TTC549 (cell line): ENCODE results near the gene PGAP6.
"Not testable (repeated sequence)": the region's sequence is repeated elsewhere in the genome, so short reads cannot be mapped to it uniquely, and the experiment has no call there.

Experiments used
- FAIRE-seq: peaks from 2 replicates; lab custom pipeline; 2012; peaks lifted over from hg19 to GRCh38; lab: Jason Lieb, UNC

PGAP6 gene

DNA sequence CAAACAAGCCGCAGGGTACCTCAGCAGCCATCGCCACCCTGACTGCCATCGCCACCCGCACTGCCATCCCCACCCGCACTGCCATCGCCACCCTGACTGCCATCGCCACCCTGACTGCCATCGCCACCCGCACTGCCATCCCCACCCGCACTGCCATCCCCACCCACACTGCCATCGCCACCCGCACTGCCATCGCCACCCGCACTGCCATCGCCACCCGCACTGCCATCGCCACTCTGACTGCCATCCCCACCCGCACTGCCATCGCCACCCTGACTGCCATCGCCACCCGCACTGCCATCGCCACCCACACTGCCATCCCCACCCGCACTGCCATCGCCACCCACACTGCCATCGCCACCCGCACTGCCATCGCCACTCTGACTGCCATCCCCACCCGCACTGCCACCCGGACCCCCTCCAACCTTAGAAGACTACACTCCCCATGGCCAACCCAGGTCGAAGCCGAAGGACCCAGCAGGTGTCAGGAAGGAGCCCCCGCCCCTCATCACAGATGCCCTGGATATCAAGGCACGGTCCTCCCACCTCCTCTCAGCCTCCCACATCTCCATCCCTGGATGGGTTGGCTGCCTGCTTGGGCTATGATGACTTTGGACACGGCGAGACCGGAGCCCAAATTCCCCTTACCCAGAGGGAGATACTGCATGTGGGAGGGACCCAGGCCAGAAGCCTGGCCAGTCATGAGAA is 3.5 kb downstream of the PGAP6 start:
- not testable (repeated sequence) for FAIRE-seq

DNA sequence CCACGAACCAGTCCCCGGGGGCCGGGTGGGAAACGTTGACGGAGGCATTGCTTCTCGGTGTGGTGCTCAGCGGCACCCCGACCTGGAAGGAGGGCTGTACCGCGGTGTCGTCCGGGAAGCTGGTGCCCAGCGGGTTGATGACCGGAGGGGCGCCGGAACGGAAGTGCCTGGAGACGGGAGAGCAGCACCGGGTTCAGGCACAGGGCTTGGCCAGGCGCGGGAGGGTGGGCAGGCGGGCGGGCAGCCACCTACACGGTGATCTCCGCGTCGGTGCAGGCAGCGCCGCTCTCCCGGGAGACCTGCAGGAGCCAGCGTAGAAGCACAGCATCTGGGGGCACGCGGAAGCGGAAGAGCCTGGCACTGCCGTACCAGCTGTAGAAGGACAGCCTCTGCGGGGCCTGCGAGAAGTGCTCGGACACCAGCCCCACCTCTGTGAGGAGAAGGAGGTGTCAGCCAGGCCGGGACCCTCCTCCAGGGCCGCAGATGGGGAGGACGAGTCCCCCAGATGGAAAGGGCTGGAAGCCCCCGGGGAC is 4.3 kb downstream of the PGAP6 start:
- FAIRE-seq = no peak

DNA sequence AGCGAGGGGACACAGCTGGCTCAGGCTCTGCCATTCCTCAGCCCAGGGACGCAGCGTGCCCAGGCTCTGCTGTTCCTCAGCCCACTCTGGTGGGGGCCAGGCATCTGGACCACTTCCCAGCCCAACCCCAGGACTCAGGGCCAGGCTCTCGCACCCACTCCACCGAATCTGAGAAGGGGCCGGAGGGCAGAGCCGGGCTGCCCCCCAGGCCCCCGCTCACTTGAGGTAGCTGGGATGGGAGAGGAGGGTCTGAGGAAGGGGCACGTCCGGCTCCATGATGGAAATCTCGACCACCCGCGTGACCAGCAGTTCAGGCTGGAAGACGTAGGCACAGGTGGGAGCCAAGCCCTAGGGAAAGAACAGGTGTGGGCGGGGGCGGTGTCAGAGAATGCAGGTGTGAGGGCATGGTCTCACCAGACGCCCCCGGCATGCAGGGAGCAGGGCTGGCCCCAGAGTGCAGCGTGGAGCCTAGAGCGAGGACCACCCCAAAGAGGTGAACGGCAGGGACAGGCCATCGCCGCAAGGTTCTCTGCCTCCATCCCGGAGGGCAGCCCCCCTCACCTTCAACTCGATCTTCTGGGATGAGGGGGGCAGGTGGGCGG is 4.9 kb downstream of the PGAP6 start:
- no peak for FAIRE-seq

DNA sequence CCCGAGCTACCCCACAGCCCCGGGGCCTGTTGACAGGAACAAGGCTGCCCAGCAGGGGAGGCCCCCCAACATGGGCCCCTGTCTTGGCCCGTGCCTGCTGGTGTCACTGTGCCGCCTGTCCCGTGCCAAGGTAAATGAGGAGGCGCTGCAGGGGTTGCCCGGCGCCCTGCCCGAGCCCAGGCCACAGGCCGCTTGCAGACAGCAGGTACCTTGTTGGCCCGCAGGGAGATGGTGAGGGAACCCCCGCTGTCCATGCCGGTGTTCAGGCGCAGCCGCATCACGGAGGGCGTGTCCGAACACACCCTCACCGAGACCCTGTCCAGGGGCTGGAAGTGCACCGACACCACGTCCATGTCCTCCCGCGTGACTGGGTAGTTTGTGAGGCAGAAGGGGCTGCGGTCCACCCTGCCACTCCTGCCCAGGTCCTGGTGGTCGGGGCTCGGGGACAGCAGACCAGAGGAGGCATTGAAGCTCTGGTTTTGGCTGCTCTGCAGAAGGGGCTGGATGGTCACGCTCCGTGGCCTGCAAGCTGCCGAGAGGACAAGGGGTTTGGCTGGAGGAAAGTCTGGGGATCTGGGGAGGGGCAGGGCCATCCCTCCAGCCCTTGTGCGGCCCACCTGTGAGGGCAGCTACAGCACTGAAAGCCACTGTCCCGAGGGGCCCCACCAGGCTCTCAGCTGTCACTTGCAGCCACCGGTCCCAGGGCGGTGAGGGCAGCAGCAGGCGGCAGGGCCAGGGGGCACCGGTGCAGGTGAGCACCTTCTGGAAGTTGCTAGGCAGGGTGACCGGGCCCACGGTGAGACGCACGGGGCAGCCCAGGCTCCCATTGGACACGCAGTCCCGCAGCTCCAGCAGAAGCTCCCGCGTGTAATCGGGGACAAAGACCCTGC is 5.6 kb downstream of the PGAP6 start:
- no peak for FAIRE-seq

DNA sequence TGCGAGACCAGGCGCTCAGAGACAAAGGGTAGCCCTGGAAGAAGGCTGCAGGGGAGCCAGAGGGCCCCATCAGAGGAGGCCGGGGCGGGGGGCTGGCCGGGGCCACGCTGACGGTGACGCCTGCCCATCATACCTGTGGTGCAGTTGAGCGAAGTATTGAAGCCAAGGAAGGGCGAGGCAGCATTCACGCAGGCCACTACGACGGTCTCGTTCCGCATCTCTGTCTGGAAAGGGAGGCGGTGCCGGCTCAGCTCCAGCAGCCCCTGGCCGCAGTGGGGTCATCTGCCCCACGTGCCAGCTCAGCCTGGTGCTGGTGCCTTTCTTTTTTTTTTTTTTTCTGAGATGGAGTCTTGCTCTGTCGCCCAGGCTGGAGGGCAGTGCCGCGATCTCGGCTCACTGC is 6.6 kb downstream of the PGAP6 start:
- no peak for FAIRE-seq

DNA sequence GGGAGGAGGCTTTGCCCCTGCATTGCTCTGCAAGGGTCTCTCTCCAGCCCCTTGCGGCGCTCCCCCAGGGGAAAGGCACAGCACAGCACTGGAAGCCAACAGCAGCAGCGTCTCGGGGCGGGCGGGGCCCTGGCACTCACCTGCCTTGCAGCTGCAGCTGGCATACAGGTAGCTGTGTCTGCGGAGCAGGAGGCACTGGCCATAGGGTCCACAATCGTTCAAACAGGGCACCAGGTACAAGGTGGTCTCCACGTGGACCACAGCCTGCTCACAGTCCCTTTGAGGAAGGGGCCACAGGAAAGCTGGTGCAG is 7.2 kb downstream of the PGAP6 start:
- no peak for FAIRE-seq

DNA sequence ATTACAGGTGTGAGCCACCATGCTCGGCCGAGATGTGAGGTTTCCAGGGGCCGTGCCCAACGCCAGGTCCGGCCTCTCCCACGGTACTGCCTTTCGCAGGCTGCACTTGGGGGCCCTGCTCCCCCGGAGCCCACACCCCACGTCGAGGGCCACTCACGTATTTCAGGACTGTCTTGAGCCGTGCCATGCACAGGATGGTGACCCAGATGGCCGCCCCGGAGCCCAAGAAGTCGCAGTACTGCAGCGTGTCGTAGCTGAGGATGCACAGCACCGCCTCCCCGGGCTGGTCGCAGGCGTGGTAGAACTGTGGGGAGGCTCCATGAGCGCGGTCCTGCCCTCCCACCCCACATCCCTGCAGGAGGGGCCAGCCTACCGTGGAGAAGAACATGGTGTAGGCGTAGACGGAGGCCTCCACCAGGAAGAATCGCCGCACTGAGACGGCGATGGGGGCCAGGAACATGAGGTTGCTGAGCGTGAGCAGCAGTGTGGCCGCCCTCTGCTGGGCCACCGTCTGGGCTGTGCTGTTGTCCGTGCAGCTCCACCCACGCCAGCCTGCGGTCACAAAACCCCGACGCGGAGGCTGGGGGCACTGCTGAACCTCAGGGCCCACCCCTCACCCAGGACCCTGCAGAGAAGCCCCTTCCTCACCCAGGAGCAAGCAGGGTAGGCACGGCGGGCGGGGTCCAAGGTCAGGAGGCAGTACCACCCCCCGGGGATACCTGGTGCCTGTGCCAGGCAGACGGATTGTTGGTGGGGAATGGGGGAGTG is 7.7 kb downstream of the PGAP6 start:
- FAIRE-seq = no peak

DNA sequence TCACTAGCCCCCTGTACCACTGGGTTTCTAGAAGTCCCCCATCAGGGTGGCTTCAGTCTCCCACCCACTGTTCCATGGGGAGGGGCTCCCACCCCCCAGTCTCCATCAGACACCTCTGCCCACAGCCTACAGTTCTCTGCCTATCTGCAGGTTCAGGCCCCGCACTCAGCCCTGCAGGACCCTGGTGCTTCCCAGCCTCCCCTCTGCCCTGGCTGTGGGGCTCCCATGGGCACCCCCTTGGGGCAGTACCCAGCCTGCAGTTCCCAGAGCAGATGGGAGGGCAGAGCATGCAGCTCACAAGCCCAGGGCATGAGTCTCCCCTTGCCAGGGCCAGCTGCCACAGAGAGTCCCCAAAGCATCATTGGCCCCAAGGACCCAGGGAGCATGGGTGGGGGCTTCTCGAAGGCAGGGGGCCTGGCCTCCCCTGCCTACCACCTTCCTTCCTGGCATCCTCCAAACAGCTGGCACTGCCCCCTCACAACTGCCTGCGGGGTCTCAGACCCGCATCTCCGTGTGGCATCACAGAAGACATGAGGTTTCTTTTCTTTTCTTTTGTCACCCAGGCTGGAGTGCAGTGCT is 8.7 kb downstream of the PGAP6 start:
- FAIRE-seq = no peak

DNA sequence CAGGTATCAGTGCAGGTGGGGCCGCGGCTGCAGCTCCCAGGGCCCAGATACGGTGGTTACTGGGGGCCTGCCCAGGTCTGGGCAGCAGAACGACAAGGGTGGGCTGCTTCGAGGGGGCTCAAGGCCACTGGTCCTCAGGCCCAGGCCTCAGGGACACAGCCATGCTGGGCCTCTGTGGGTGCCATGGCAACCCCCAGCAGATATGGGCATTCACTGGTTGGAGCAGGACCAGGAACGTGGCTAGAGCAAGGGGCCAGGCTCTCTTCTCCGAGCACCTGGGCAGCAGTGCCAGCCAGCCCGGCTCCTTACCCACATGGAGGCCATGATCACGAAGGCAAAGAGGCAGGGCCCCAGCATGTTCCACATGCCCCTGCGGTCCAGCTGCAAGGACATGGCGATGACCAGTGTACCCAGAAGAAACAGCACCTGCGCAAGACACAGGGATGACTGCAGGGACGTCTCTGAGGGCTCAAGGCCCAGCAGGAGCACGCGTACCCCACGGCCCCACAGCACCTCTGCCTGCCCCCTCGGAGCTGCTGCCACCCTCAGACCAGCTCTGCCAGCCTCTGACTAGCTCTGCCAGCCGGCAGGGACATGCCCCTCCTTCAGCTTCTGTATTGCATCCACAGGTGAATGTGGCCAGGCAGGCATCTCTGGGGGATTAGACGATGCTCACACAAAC is 9.3 kb downstream of the PGAP6 start:
- FAIRE-seq = no peak

DNA sequence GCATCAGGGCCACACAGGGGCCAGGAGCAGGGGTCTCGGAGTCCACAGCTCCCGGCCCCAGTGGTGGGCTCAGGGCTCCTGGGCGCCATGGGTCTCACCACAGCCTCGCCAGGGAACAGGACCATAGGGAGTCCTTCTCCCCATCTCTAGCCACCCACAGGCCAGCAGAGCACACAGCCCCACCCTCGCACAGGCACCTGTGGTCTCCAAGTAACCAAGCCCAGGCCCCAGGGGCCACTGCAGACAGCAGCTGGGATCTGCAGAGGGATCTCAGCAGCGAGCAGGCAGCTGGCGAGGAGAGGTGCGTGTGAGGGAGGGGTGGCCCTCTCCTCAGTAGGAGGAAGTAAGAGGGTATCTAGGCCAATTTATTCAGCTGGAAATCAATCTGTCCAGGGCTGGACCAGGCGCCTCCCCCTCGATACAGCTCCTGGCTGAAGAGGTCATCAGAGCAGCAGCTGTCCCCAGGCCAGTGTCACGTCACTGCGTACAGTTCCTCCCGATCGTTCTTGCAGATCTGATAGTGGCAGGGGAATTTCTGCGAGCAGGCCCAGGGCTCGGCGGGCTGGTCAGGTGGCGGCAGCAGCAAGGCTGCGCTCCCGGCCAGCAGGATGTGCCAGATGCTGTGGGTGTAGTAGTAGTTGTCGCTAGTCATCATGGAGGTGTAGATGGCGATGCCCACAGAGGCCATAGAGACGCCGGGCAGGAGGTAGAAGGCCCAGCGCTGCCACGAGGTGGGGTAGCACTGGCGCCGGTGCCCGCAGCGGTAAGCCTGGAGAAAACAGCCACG is 10.1 kb downstream of the PGAP6 start:
- no peak for FAIRE-seq

DNA sequence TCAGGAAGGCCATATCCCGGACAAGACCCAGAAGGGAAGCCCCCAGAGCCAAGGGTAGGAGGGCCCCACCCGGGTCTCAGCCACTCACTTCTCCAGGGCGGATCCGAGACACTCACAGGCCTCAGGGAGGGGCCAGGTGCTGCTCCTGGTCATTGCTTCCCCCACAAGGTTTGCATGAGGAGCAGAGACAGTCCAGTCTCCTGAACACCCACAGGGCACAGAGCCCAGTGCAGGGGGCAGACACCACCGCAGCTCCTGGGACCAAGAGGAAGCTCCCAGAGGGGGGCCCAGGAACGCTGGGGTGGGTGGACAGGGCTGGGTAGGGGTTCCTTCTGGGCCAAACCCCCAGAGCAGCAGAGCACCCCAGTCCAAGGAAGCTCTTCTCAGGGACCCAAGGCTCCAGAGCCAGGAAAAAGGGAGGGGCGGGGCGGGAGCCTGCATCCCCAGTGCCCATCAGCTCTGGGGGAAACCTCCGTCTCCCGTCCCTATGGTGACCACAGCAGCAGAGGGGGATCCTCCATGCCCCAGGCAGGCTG is 10.7 kb downstream of the PGAP6 start:
- no peak for FAIRE-seq

DNA sequence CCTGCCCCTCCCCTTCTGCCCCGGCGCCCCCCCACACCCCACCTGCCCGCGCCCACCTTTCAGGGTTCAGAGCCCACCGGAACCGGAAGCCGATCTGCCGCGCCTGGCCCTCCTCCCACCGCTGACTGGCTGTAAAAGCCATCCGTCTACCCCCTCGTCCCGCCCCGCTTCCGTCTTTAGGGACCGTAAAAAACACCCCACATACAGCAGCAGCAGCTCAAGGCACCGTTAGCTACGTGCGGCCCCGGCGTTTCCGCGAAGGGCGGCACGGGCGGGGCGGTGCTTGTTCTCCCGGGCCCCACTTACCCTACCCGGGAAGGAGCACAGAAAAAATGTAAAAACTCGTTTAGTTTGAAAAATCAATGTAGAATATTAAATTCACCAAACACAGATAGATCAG is 11.3 kb downstream of the PGAP6 start, which contains the start of gene MRPL28:
Gene MRPL28 (minus strand): TSS at position 96 of the 400 bp plus-strand sequence. CDS start 320 bp downstream, outside the sequence.
- peak; percentile 71 for FAIRE-seq

DNA sequence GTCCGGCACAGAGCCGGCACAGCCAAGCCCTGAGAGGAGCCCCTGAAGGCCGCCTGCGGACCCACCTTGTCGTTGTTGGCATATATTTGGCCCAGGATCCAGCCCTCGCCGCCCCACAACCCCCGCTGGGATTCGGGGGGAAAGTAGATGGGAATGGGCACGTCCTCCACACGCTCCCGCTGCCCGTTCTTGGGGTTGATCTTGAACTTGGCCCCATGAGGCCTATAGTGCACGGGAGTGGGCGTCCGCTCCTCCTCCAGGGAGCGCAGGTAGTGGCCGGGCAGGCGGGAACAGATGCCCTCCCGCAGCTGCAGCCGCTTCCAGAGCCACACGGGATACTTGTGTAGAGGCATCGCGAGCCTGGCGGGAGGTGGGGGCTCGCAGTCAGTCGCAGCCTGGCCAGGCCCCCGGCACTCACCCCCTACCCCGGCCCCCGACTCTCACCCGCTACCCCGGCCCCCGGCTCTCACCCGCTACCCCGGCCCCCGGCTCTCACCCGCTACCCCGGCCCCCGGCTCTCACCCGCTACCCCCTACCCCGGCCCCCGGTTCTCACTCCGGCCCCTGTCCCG is 11.8 kb downstream of the PGAP6 start:
- no peak for FAIRE-seq

DNA sequence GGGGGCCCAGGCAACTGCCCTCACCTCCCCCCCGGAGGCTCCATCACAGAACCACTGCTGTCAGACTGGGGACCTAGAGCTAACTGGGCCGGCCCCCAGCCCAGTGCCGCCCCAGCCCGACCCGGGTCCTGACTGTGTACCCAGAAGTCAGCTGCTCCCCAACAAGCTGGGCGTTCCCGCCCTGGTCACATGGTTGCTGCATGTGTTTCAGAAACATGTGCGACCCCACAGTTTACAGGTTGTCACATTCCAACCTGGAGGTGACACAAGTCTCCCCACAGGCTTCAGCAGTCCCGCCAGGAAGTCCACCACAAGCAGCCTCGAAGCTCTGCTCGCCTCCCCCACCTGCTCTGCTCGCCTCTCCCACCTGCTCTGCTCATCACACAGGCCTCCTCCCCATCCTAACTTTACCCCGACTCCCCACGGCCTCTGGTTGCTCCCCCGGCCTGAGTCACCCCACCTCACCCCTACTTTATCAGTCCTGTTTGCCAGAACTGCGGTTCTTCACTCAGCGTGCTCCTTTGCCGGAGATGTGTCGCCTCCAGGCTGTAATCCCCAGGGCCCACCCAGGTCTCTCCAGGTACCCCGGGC is 12.4 kb downstream of the PGAP6 start:
- no peak for FAIRE-seq

DNA sequence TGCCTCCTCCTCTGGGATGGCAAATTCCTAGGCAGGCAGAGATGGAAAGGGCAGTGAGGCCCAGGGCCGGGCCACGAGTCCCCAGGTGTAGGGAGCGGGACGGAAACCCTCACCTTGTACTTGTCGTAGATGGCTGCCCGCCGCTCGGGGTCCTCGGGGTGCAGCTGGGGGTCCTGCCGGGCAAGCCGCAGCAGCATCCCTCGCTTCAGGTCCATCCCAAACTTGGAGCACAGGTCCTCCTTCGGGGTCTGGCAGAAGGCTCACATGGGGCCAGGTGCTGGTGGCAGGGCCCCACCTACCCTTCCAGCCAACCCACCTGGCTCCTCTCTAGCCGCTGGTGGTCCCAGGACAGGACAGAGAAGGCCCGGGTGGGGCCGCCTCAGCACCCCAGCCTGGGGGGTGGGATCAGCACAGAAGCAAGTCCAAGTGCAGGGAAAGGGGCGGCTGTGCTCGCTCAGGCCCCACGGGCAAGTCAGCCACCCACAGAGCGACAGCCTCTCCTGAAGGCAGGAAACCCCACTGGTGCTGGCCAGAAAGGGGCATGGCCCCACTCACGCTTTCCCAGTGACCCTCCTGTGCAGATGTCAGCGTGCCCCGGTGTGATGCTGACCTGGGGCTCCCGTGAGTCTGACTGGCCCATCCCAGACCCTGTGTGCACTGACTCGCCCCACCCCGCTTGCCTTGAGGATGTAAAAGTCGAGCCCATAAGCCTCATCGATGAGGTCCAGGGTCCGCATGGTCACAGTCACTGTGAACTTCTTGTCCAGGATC is 13.2 kb downstream of the PGAP6 start:
- no peak for FAIRE-seq

DNA sequence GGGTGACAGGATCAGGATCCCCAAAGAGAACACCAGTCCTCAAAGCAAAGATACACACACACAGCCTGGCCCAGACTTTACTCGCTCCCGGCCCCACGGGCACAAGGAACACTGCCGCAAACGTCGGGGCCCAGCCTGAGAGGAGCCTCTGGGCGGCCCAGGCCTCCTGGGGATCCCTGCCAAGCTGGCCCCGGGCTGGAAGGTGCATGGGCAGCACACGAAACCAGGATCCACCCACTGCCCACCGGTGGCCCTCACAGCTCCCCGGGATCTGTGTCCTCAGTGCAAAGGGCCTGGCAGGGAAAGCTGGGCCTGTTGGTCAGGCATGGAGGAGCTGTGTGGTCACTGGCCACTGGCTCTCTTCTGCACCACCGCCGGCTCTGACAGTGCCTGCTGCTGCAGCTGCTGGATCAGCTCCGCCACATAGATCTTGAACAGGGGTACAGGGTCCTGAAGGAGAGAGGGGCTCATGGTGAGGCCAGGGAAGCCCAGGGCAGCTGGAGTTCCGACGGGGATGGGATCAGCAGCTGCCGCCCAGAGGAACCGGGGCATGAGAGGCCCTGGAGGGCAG is 14.4 kb downstream of the PGAP6 start:
- FAIRE-seq = no peak

DNA sequence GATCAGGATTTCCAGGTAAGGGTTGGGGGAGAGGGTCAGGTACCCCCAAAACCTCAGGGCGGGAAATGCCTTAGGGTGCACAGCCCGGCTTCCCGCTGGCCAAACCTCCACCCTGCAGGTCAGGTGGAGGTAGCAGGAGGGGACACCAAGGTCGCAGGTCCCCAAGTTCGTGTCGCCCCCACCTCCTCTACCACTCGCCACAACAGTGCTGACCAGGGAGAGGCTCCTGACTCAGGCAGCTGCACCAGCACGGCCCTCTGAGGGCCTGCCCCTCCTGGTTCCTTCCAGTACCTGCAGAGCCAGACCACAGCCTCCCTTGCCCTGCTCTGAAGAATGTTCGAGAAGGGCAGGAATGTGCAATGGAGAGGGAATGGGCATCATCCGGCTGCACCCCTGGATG is 15.3 kb downstream of the PGAP6 start:
- no peak for FAIRE-seq
